Peyer's patch (tissue), 4 donors: ENCODE measurements around the gene NDOR1. TPM values are rescaled to one million over a fixed set of nuclear protein-coding genes. Genes with fewer than 3 reads are reported as not detected.

Experiments
- DNase-seq, 3 donors: peaks; one replicate each; pipeline ENCODE4 v3.0.0-alpha.2; 2017 to 2019
- H3K27ac ChIP-seq, 4 donors: fragments of 200-600 bp; sonication (generic); one replicate each; pipeline ENCODE4 v1.5.1; 2016 to 2019
- H3K27me3 ChIP-seq, 2 donors: fragments of 200-600 bp; sonication (generic); one replicate each; pipeline ENCODE4 v1.5.1; 2019
- H3K36me3 ChIP-seq, 3 donors: fragments of 200-600 bp; sonication (generic); one replicate each; pipeline ENCODE4 v1.5.1; 2016 to 2019
- H3K4me1 ChIP-seq, 4 donors: fragments of 200-600 bp; sonication (generic); one replicate each; pipeline ENCODE4 v1.5.1; 2016 to 2019
- H3K4me3 ChIP-seq, 4 donors: fragments of 200-600 bp; sonication (generic); 1 replicate in 3 of 4; 2 replicates in 1 of 4; pipeline ENCODE4 v1.5.1; 2016 to 2019; ENCODE audit warnings: mild to moderate bottlenecking in 1 of 4
- H3K9me3 ChIP-seq, 4 donors: fragments of 200-600 bp; sonication (generic); one replicate each; pipeline ENCODE4 v1.5.1; 2016 to 2019; ENCODE audit warnings: mild to moderate bottlenecking in 1 of 4
- CTCF ChIP-seq, 6 experiments: fragments of 450-650 bp in 4 of 6; fragments of 200-600 bp in 2 of 6; sonication (generic) in 1 of 6; IDR thresholded peaks; one replicate each; pipeline ENCODE4 v1.5.1; 2017 to 2019; ENCODE audit warnings: antibody characterized with exemption in 6 of 6, mild to moderate bottlenecking in 3 of 6, moderate library complexity in 1 of 6
- POLR2A ChIP-seq, 2 donors: fragments of 450-650 bp; IDR thresholded peaks; one replicate each; pipeline ENCODE4 v1.5.1; 2017; ENCODE audit warnings: antibody characterized with exemption in 2 of 2, mild to moderate bottlenecking in 2 of 2, moderate library complexity in 2 of 2
- total RNA-seq, 4 donors: library from RNA; depleted of rRNA; stranded (reverse); fragments of >200 nt; gene quantifications; one replicate each; pipeline ENCODE4 v1.1.0, GENCODE V29; 2016

Gene NDOR1
- total RNA-seq, 4 donors from 2014 or later = 16.3 to 39.2 (median 25.1) TPM

DNA sequence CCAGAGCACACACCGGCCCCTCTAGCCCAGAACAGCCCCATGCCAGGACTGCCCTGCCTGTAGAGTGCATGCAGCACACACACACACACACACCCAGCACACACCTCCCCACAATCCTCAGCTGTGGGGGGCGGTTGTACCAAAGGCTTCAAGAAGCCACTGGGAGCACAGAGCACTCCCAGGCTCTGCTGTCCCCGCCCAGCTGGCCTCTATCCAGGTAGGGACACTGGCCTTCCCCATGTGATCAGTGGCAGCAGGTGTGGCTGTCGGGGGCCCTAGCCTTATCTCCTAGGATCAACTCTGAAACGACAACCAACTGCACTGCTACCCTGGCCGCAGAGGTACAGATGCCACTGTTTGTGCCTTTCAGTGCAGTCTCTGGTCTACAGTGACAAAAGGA is 19.1 kb upstream of the NDOR1 start:
- H3K27ac ChIP-seq = no peak overlapping the region
- no peak for DNase-seq
- H3K36me3 ChIP-seq = peaks cover 0 to 65% (median 0%) of the 10 kb centered on the region in 3 donors
- H3K4me3 ChIP-seq = peak overlapping the region in 1 of 4 donors; percentile 79
- peaks cover 12 to 46% (median 26%) of the 10 kb centered on the region in 4 donors for H3K4me1 ChIP-seq
- no peaks in the 10 kb centered on the region for H3K27me3 ChIP-seq
- no peak for TF ChIP-seq CTCF (IDR thresholded peaks at IDR 0.05)
- TF ChIP-seq POLR2A (IDR thresholded peaks at IDR 0.05) = no peak
- no peaks in the 10 kb centered on the region for H3K9me3 ChIP-seq

DNA sequence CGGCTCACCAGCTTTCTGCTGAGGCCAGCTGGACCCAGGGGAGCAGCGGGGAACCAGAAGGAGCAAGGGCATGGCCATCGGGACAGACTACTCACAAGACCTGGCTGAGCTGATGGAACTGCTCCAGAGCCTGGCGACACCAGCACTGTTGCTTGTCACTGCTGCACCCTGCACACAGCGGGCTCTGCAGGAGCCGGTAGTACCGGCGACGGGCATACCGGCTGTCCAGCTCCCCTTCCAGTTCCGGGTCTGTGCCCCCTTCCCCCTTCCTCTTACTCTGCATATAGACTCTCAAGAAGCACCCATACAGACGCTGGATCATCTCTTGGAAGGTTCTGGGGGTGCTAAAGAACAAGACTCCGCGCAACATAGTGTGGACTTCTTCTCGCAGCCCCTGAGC is 18.1 kb upstream of the NDOR1 start:
- Histone ChIP-seq H3K4me1 (peaks cover 12 to 52% (median 26%) of the 10 kb centered on the region in 4 donors), H3K4me3 (peak overlapping the region; percentile 68 to 100 (median 88)), H3K27ac (no peak overlapping the region), H3K9me3 (no peaks in the 10 kb centered on the region), H3K36me3 (peaks cover 0 to 65% (median 0%) of the 10 kb centered on the region in 3 donors), H3K27me3 (no peaks in the 10 kb centered on the region)
- no peak for TF ChIP-seq POLR2A (IDR thresholded peaks at IDR 0.05)
- TF ChIP-seq CTCF (IDR thresholded peaks at IDR 0.05) = no peak
- DNase-seq = no peak

DNA sequence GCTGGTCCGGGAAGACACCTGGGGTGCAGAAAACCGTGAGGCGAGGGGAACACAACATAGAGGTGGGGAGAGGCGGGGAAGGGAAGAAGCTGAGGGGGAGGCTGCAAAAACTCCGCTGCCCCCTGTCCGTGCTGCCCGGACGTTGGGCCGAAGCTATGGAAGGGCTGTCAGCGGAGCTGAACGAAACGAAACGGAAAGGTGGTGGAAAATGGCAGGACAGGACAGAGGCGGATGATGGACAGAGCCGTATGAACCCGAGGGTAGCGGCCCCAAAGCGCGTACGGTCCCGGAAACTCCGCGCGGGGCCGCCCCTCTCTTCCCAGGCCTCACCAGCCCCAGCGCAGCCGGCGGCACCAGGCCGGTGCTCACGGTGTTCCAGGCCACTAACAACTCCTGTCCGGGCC is 17.4 kb upstream of the NDOR1 start:
- peaks cover 12 to 56% (median 26%) of the 10 kb centered on the region in 4 donors for H3K4me1 ChIP-seq
- peak overlapping the region; percentile 68 to 100 (median 88) for H3K4me3 ChIP-seq
- peaks cover 0 to 65% (median 0%) of the 10 kb centered on the region in 3 donors for H3K36me3 ChIP-seq
- H3K27me3 ChIP-seq = no peaks in the 10 kb centered on the region
- TF ChIP-seq CTCF (IDR thresholded peaks at IDR 0.05) = no peak
- TF ChIP-seq POLR2A (IDR thresholded peaks at IDR 0.05) = no peak
- H3K27ac ChIP-seq = peak overlapping the region; percentile 94 to 100 (median 97)
- DNase-seq = no peak
- H3K9me3 ChIP-seq = no peaks in the 10 kb centered on the region

GRCh38 chr9:137188490-137189296 is 16.8 kb upstream of the NDOR1 start, which contains the start of the genes ANAPC2 and SSNA1:
TSS of gene ANAPC2 (minus strand) at chr9:137188560. CDS start at chr9:137188532, 28 bp downstream.
TSS of gene SSNA1 (plus strand) at chr9:137188676. CDS start at chr9:137188727, 51 bp downstream.
- Histone ChIP-seq H3K4me3 (peak within 1 kb of the TSS; percentile 68 to 100 (median 88)), H3K27ac (peak within 1 kb of the TSS; percentile 94 to 100 (median 97)), H3K9me3 (no peaks in the 10 kb centered on the region), H3K4me1 (peaks cover 12 to 56% (median 26%) of the 10 kb centered on the region in 4 donors), H3K36me3 (peaks cover 0 to 61% (median 0%) of the 10 kb centered on the region in 3 donors), H3K27me3 (no peaks in the 10 kb centered on the region)
- TF ChIP-seq CTCF (IDR thresholded peaks at IDR 0.05) (peak in 5 of 6 experiments; percentile 8 to 56 (median 47)), POLR2A (IDR thresholded peaks at IDR 0.05) (peak; percentile 84 to 85)
- peak; percentile 92 to 97 (median 96) for DNase-seq

DNA sequence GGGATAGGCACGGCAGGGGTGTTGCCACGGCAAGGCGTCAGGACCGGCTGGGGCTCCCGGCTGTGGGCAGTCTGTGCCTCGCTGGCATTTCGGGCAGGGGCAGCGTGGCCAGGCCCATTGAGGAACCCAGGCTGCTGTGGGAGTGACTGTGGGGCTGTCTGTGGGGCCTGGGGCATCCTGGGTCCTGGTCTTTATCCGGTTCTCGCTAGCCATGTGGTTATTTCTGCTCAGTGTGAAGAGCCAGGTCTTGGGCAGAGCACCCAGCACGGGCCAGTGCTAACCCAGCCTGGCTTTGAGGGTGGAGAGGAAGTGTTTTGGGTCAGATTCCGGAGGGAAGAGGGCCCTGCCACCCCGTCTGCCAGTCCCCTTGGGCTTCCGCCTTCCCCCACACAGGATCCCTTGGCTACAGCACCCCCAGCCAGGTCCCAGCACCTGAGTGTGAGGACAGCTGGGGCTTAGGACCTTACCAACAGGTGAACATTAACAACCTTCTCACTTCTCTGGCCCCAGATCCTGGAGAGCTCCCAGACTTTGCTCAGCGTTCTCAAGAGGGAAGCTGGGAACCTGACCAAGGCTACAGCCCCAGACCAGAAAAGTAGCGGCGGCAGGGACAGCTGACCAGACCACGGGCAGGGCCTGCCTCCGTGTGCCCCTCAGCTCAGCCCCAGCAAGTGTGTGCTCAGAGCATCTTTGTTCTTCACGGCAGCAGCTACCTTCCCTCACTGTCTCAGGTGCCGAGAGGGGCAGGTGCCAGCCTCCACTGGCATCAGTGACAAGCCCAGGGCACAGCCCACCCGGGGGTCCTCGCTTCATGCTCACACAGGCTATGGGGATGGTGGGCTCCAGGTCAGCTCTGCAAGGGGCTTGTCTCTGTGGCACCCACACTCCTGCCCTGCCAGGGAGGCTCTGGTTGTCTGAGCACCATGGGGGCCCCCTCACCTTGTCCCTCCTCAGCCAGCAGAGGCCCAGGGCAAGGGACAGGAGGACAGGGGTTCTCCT is 15.9 kb upstream of the NDOR1 start:
- Histone ChIP-seq H3K4me1 (peaks cover 12 to 65% (median 26%) of the 10 kb centered on the region in 4 donors), H3K36me3 (peaks cover 0 to 52% (median 0%) of the 10 kb centered on the region in 3 donors), H3K4me3 (peak overlapping the region; percentile 68 to 100 (median 88))

More for the DNA sequence above, 15.9 kb upstream of the NDOR1 start:
- H3K27me3 ChIP-seq = no peaks in the 10 kb centered on the region
- no peak for DNase-seq
- TF ChIP-seq POLR2A (IDR thresholded peaks at IDR 0.05) = no peak
- no peak for TF ChIP-seq CTCF (IDR thresholded peaks at IDR 0.05)
- no peaks in the 10 kb centered on the region for H3K9me3 ChIP-seq
- H3K27ac ChIP-seq = peak overlapping the region; percentile 94 to 100 (median 97)
